GM19023 (cell line): ENCODE data around the gene CR1.
"Not testable (repeated sequence)": the region's sequence is repeated elsewhere in the genome, so short reads cannot be mapped to it uniquely, and the experiment has no call there.

Experiments
- ATAC-seq: cut with Tn5 transposase; IDR thresholded peaks from one replicate; pipeline ENCODE4 v1.9.1; 2021; ENCODE audit warnings: mild to moderate bottlenecking, moderate library complexity; ENCODE audit not compliant: unreplicated experiment

CR1 gene

DNA sequence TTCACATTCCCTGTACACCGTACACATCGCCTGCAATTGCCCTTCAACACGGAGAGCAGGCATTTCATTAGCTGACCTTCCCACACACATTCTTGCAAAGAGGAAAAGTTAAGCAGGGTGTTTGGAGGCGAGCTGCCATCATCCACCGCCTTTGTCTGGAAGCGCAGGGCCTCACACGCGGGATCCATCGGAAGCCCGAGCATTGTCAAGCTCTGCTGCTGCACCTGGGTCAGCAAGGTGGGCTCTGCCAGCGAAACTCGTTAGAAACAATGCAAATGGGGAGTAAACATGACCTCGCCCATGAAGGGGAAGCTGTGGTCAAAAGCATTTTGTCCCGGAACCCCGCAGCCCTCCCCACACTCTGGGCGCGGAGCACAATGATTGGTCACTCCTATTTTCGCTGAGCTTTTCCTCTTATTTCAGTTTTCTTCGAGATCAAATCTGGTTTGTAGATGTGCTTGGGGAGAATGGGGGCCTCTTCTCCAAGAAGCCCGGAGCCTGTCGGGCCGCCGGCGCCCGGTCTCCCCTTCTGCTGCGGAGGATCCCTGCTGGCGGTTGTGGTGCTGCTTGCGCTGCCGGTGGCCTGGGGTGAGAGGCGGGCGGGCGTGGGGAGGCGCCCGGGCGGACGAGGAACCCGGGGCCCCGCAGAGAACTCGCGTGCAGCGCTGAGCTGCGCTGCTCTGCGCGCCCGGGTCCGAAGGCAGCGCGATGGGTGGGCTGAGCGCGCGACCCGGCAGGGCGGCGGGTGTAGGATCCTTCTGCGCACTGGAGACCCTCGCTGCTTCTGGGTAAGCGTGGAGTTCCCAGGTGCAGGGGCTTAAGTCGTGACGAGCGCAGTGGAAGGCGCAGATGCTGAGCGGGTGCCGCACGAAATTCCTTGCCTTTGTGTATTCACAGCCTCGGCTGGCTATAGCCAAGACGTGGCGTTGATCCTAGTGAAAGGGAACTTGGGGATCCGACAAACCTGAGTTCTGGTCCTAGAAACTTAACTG is at the start of gene CR1:
Gene CR1, plus strand, starts transcription at position 357 of the 992 bp plus-strand sequence. Its CDS starts 111 bp downstream, at position 468.
- ATAC-seq: peak; percentile 63

- ATAC-seq: no peak
These were observed 42.3 kb upstream of the CR1 start for GRCh38 chr1:207453710-207454045.

DNA sequence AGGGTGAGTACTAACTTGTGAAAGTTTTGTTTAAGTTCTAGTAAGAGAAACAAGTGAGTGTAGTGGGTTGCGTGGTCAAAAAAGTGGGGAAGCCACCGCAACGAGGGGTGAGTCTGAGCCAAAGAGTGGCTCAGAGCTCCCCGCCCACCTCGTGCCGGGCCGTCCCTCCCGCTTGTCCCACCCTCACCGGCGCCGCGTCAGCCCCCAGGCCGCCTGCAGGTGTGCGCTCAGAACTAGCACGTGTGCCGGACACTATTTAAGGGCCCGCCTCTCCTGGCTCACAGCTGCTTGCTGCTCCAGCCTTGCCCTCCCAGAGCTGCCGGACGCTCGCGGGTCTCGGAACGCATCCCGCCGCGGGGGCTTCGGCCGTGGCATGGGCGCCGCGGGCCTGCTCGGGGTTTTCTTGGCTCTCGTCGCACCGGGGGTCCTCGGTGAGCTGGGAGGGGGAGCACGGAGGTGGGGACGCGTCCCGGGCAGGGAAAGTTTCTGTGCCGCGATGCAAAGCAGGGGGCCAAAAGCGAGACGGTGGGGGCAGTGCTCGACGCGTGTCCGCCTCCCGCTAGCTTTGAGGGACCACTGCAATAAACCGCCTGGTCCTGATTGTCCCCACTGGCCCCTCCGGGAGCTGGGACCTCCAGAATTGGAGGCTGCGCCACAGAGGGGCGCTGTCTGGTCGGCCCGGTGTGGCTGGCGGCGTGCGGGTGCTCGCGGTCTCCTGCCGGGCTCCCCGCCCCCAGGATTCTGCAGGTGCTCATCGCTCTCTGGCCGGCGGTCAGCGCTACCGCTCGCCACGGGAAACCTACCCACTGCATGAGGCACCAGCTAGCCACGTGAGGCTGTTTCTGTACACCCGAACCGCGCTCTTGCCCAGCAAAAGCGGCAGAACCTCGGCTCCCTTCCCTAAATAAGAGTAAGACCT is 41.7 kb upstream of the CR1 start, which contains the start of gene CR2:
Gene CR2, plus strand, starts transcription at position 283 of the 919 bp plus-strand sequence. Its CDS starts 91 bp downstream, at position 374.
- ATAC-seq: peak; percentile 84

- no peak for ATAC-seq
These were observed 40.7 kb upstream of the CR1 start for GRCh38 chr1:207455183-207455754.

DNA sequence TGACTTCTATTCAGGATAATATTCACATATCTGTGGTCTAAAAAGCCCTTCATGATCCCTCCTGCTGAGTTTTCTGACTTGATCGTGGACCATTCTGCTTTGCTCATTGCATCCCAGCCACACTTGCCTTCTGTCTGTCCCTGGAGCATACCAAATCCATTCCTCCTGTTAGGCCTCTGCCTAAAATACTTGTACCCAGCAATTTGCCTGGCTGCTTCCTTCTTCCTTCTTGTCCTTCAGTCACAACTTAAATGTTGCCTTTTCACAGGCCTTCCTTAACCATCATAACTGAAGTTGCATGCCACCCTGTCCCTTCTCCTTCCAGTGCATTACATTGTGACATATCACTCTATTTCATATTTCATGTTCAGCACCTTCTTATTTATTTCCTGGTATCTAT is 37.5 kb upstream of the CR1 start:
- no peak for ATAC-seq

- no peak for ATAC-seq
These were observed 36.9 kb upstream of the CR1 start for GRCh38 chr1:207459008-207459407.

DNA sequence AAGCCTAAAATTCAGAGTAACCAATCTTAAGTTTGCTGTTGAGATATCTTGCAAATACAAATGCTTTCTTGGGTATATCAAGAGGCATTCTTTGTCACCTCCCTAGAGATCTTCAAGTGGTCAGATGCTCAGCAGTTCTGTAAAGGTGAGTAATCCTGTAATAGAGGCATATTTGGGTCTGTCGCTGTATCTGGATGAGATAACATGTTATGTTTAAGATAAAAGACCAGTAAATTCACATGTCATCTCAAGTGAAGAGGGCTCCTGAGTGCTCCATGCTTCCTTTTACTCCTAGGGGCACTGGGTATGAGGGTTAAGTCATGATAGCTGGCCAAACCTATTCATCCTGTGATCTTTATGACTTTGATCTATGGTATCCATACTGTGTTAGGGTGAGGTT is 34.3 kb upstream of the CR1 start:
- ATAC-seq: no peak

GRCh38 chr1:207462535-207462934 is 33.4 kb upstream of the CR1 start:
- no peak for ATAC-seq

DNA sequence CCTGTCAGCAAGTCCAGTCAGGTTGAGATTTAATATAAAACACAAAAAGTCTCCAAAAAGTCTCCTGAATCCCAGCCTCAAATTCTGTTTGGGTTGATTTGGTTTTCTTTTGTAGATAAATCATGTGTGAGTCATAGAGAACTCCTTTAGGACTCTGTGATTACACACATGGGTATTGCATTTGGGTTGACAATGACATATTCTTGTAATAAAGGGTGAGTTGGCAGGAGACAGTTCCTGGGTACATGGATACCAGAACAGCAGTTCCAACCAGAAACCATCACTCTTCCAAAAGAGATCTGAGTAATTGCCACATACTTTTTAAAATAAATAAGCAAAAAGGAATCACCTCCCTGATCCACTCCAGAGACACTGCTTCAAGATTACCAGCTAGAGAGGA is 32.9 kb upstream of the CR1 start:
- no peak for ATAC-seq

- no peak for ATAC-seq
These were observed 32.4 kb upstream of the CR1 start for GRCh38 chr1:207463571-207463970.

DNA sequence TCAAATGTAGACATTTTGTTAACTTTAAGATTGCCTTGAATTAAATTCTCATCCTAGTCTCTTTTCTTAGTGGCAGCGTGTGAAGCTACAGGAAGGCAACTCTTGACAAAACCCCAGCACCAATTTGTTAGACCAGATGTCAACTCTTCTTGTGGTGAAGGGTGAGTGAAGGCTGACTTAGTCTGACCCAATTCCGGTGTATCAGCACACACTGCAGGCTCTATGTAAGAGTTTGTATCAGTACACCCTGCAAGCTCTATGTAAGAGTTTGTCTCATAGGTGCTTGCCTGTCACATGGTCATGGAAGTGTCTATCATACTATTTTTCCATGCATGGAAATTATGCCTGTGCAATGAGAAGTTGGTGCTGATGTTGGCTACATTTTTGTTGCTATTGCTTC is 25.0 kb upstream of the CR1 start:
- ATAC-seq: no peak

DNA sequence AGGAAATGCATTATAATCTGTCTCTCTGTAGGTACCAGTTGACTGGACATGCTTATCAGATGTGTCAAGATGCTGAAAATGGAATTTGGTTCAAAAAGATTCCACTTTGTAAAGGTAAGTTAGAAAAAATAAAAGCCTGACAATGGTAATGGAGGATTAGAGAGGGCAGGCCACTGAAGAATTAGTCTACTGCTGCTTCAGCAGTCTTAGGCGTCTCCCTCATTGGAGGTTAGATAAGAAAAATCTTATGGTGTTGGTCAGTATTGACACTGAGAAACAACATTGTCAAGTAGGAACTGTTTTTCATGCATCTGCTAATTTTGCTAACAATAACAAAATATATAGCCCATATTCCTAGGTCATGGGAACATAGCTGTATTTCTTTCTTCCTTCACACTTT is 21.7 kb upstream of the CR1 start:
- no peak for ATAC-seq

DNA sequence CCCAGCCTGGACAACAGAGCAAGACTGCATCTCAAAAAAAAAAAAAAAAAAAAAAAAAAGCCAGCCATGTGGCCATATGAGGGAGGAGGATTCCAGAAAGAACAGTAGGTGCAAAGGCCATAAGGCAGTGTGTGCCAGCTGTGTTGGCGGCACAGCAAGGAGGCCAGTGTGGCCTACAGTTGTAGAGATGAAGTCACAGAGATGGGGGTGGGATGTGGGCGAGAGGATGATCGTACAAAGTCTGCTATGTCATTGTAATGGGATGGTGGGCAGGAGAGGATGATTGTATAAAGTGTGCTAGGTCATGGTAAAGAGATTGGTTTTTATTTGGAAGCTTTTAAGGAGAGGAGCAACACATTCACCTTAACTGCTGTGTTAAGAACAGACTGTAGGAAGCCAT is 9.8 kb upstream of the CR1 start:
- no peak for ATAC-seq

DNA sequence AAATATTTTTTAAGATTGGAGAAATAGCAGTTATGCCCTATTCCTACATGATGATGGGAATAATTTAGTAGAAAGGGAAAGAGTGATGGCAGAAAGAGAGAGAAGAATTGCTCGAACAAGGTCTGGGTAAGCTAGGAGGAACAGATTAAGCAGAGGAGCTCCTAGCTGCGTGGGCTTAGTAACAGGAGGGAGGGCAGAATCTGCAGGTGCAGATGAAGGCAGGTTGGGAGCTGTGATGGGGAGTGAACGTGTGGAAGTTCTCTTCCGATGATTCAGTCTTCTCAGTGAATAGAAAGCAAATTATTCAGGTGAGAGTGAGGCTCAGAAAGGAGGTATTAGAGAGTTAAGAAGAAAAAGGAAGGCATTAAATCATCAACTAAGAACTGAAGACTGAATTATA is 8.3 kb upstream of the CR1 start:
- no peak for ATAC-seq

DNA sequence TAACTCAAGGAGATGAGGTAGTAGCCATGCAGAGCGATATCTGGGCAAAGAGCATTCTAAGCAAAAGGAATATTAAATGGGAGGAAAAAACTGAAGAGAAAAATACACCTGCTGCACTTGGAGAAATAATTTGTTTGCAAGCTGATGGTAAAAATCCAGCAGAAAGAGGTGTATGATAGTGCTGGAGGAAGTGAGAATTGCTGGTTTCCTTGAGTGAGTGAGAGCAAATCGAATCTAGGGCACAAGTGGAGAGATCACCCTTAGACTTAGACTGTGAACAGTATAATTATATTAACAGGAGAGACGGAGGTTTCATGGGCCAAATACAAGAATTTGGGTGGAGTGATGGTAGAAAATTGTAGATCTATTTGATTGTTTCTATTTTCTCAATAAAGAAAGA is 2.7 kb upstream of the CR1 start:
- no peak for ATAC-seq

DNA sequence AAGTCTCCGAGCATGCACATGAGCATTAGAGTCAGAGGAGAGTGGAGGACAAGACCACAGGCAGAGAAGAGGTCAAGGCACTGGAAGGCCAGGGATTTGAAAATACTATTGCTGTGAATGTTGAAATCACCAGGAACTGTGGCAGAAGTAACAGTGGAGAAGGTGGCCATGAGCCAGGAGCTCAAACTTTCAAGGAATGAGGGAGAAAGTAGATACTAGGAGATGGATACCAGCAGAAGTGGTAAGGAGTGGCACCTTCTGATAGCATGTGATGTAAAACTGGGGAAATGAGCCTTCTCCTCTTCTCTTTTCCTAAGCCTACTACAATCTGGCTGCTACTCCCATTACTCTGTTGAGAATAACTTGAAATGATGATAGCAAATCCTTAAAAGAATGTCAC is 1.8 kb upstream of the CR1 start:
- no peak for ATAC-seq

GRCh38 chr1:207495281-207495680 is 676 bp upstream of the CR1 start:
- ATAC-seq: not testable (repeated sequence)

- ATAC-seq: no peak
These were observed 2.0 kb downstream of the CR1 start for GRCh38 chr1:207497941-207498340.

GRCh38 chr1:207499573-207499972 is 3.6 kb downstream of the CR1 start:
- no peak for ATAC-seq

GRCh38 chr1:207500306-207500705 is 4.3 kb downstream of the CR1 start:
- no peak for ATAC-seq

DNA sequence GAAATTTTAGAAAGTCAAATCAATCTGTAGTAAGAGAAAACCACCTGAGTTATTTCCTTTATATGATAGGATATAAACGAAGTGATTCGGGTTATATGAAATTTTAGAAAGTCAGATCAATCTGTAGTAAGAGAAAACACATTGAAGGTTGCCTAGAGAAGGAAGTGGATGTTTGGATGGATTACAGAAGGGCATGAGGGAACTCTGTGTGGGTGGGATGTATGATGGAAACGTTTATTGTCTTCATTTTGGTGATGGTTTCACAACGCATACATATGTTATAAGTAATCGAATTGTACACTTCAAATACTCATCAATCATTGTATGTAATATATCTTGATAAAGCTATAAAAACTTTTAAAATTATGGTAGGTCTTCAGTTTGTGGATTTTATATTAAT is 5.1 kb downstream of the CR1 start:
- no peak for ATAC-seq
